ENCODE data around the gene STK31. TPM values are rescaled to one million over a fixed set of nuclear protein-coding genes. Genes with fewer than 3 reads are reported as not detected.
A peak's percentile ranks its signal among the peaks of the same experiment; 100 is the strongest.

STK31 gene
- polyA plus RNA-seq, 2 of the 4 experiments (the other 2 are of a cell fraction): 2.3 to 3.9 TPM

GRCh38 chr7:23712368-23713284 lies 2.6 kb downstream of the STK31 start:
- CTCF ChIA-PET: interaction anchor here (0.6 to 7.3 kb wide), 28 partner anchors 8 to 1388 kb away, joined by 3 to 115 read pairs (median 4); partner anchors contain the start of gene FAM221A
- 16% methylated on average over 8 of the region's 8 CpGs for WGBS (ENCODE audit: missing lambda C conversion rate)
- peak; percentile 61 to 83; a peak in 3 of 6 replicates for ATAC-seq
- Histone ChIP-seq H3K4me1 (peaks cover 27% of the 10 kb centered on the region), H3K27ac (no peak overlapping the region), H3K4me3 (no peak overlapping the region), H3K4me2 (peak overlapping the region; percentile 51), H3K9me3 (no peaks in the 10 kb centered on the region)
- peak; percentile 84 for FAIRE-seq
- POLR2A ChIA-PET: no interaction called here
- TF ChIP-seq TP53 (CRISPR knock-in tag; IDR thresholded peaks at IDR 0.05): no peak
- no peak for TF ChIP-seq MAFK (IDR thresholded peaks at IDR 0.05; ENCODE audit: partially characterized antibody)
- peak; percentile 92 for TF ChIP-seq SMC3 (IDR thresholded peaks at IDR 0.05)
- peak; percentile 96 for TF ChIP-seq CTCF (IDR thresholded peaks at IDR 0.05)
- peak; percentile 90 to 95 for TF ChIP-seq RAD21 (conservative IDR thresholded peaks at IDR 0.05 in 1 of 2, IDR thresholded peaks at IDR 0.05 in 1 of 2)
- TF ChIP-seq EHF (CRISPR knock-in tag; IDR thresholded peaks at IDR 0.05): no peak
- TF ChIP-seq NPAS2 (CRISPR knock-in tag; IDR thresholded peaks at IDR 0.05; ENCODE audit: borderline replicate concordance): no peak
- peak; percentile 54 to 64 for DNase-seq (ENCODE audit: low read depth in 1 of 2, low spot score in 1 of 2)

GRCh38 chr7:23713285-23714149 lies 3.5 kb downstream of the STK31 start:
- CTCF ChIA-PET: interaction anchor here (0.6 to 7.3 kb wide), 17 partner anchors 9 to 1604 kb away, joined by 3 to 115 read pairs (median 3); partner anchors contain the start of gene CCDC126
- POLR2A ChIA-PET: interaction anchor here (1.4 kb wide), 1 partner anchor 9 kb away, joined by 7 read pairs; no protein-coding TSS in a partner anchor
- peak overlapping the region; percentile 51 for H3K4me2 ChIP-seq
- 25% methylated on average over 6 of the region's 6 CpGs for WGBS (ENCODE audit: missing lambda C conversion rate)
- ATAC-seq (peak; percentile 72 to 91), FAIRE-seq (no peak), DNase-seq (ENCODE audit: low read depth in 1 of 2, low spot score in 1 of 2) (peak in 1 of 2 experiments; percentile 30)
- H3K4me1 ChIP-seq: peaks cover 27% of the 10 kb centered on the region
- TF ChIP-seq RFX5 (IDR thresholded peaks at IDR 0.05) (no peak), JUNB (IDR thresholded peaks at IDR 0.05) (peak; percentile 32; the same call in 1 of the 2 replicates), CBX2 (IDR thresholded peaks at IDR 0.05; ENCODE audit: borderline replicate concordance, low read depth) (no peak), FOXS1 (CRISPR knock-in tag; IDR thresholded peaks at IDR 0.05) (peak; percentile 12; the same call in 1 of the 2 replicates), FOSL2 (IDR thresholded peaks at IDR 0.05) (peak; percentile 20; the same call in 1 of the 2 replicates), FOSL2 (CRISPR knock-in tag; IDR thresholded peaks at IDR 0.05) (peak; percentile 78)
- peak overlapping the region in 1 of 2 experiments; percentile 43; a peak in 2 of 6 replicates for H3K27ac ChIP-seq
- H3K9me3 ChIP-seq: no peaks in the 10 kb centered on the region
- no peak overlapping the region for H3K4me3 ChIP-seq

DNA sequence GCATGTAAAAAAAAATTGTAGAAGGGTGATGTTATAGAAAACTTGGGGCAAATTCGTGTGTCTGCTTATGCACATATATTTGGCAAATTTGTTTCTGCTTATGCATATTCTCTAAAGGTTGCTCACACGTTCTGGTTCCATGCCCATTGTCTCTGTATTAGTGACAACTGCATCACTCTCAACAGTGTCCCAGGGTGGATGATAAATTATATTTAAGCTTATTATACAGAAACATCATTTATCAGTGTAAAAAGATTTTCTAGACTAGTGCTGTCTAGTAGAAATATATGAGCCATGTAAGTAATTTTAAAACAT lies 4.1 kb downstream of the STK31 start:
- peaks cover 26% of the 10 kb centered on the region for H3K4me1 ChIP-seq
- no peak for DNase-seq (ENCODE audit: low read depth in 1 of 2, low spot score in 1 of 2)
- TF ChIP-seq ATOH8 (CRISPR knock-in tag; IDR thresholded peaks at IDR 0.05; ENCODE audit: low read depth): no peak
- TF ChIP-seq MAFK (IDR thresholded peaks at IDR 0.05; ENCODE audit: partially characterized antibody): no peak
- TF ChIP-seq JUNB (IDR thresholded peaks at IDR 0.05): no peak
- no peak for FAIRE-seq
- ChIA-PET CTCF (interaction anchor here (0.7 to 7.3 kb wide), 10 partner anchors 9 to 452 kb away, joined by 3 to 115 read pairs (median 4); no protein-coding TSS in a partner anchor), POLR2A (interaction anchor here (1.4 kb wide), 1 partner anchor 9 kb away, joined by 7 read pairs; no protein-coding TSS in a partner anchor)
- ATAC-seq: no peak
- no peak overlapping the region for H3K27ac ChIP-seq
- peak overlapping the region; percentile 51 for H3K4me2 ChIP-seq
- no peaks in the 10 kb centered on the region for H3K9me3 ChIP-seq
- WGBS (ENCODE audit: missing lambda C conversion rate): 21% methylated on average over 2 of the region's 2 CpGs
- no peak overlapping the region for H3K4me3 ChIP-seq

Data from A549 (cell line).